Measurements from ENCODE around the gene SPRR2E. TPM values are rescaled to one million over a fixed set of nuclear protein-coding genes. Genes with fewer than 3 reads are reported as not detected.
"Not testable (repeated sequence)": the region's sequence is repeated elsewhere in the genome, so short reads cannot be mapped to it uniquely, and the experiment has no call there.

The SPRR2E gene
- total and polyA plus RNA-seq, 2 experiments from 2014 or later = not detected

- no peak for DNase-seq (ENCODE audit: low spot score)
- Histone ChIP-seq H3K79me2 (no peaks in the 10 kb centered on the region), H3K4me1 (ENCODE audit: insufficient read depth) (no peaks in the 10 kb centered on the region), H3K9me3 (ENCODE audit: low read depth) (no peaks in the 10 kb centered on the region), H3K9me2 (replicated peaks; ENCODE audit: insufficient read depth) (no peaks in the 10 kb centered on the region), H4K20me1 (ENCODE audit: insufficient read depth, poor library complexity, severe bottlenecking) (no peaks in the 10 kb centered on the region), H3K4me3 (no peak overlapping the region), H3K4me2 (no peak overlapping the region), H3K27ac (no peak overlapping the region), H3K36me3 (replicated peaks; ENCODE audit: insufficient read depth, low read depth) (no peaks in the 10 kb centered on the region), H3K27me3 (no peaks in the 10 kb centered on the region), H2AFZ (no peak overlapping the region)
- TF ChIP-seq CTCF (IDR thresholded peaks at IDR 0.05; ENCODE audit: poor library complexity) (no peak), EZH2 (IDR thresholded peaks at IDR 0.05; ENCODE audit: borderline replicate concordance) (no peak), EZH2phosphoT487 (IDR thresholded peaks at IDR 0.05; ENCODE audit: low read depth, severe bottlenecking, unreplicated experiment) (no peak)
- 64% methylated on average over 1 of the region's 1 CpG for WGBS (ENCODE audit: low lambda C conversion rate, missing lambda C conversion rate)
Measured at GRCh38 chr1:153133267-153133666, 38.9 kb upstream of the SPRR2E start.

- H3K4me3 ChIP-seq; H3K4me1 ChIP-seq (ENCODE audit: insufficient read depth); H3K27me3 ChIP-seq; H2AFZ ChIP-seq; DNase-seq (ENCODE audit: low spot score); H3K79me2 ChIP-seq; H3K36me3 ChIP-seq (replicated peaks; ENCODE audit: insufficient read depth, low read depth); H3K9me2 ChIP-seq (replicated peaks; ENCODE audit: insufficient read depth); H3K4me2 ChIP-seq; H3K9me3 ChIP-seq (ENCODE audit: low read depth); H4K20me1 ChIP-seq (ENCODE audit: insufficient read depth, poor library complexity, severe bottlenecking); H3K27ac ChIP-seq: not testable (repeated sequence)
- WGBS (ENCODE audit: low lambda C conversion rate, missing lambda C conversion rate) = 69% methylated on average over 4 of the region's 4 CpGs
Measured at GRCh38 chr1:153128688-153129087, 34.4 kb upstream of the SPRR2E start.

GRCh38 chr1:153127296-153127695 lies 33.0 kb upstream of the SPRR2E start:
- Histone ChIP-seq H3K4me3 (no peak overlapping the region), H3K27ac (no peak overlapping the region), H3K4me2 (no peak overlapping the region), H4K20me1 (ENCODE audit: insufficient read depth, poor library complexity, severe bottlenecking) (no peaks in the 10 kb centered on the region), H3K36me3 (replicated peaks; ENCODE audit: insufficient read depth, low read depth) (no peaks in the 10 kb centered on the region), H3K9me3 (ENCODE audit: low read depth) (no peaks in the 10 kb centered on the region), H3K9me2 (replicated peaks; ENCODE audit: insufficient read depth) (no peaks in the 10 kb centered on the region), H3K4me1 (ENCODE audit: insufficient read depth) (no peaks in the 10 kb centered on the region), H3K27me3 (no peaks in the 10 kb centered on the region), H2AFZ (no peak overlapping the region), H3K79me2 (no peaks in the 10 kb centered on the region)
- TF ChIP-seq CTCF (IDR thresholded peaks at IDR 0.05; ENCODE audit: poor library complexity) = no peak
- DNase-seq (ENCODE audit: low spot score) = no peak
- 52% methylated on average over 2 of the region's 2 CpGs for WGBS (ENCODE audit: low lambda C conversion rate, missing lambda C conversion rate)

- no peaks in the 10 kb centered on the region for H3K9me3 ChIP-seq (ENCODE audit: low read depth)
Measured at GRCh38 chr1:153125536-153125935, 31.2 kb upstream of the SPRR2E start.

GRCh38 chr1:153123793-153124192 lies 29.5 kb upstream of the SPRR2E start:
- H3K4me1 ChIP-seq (ENCODE audit: insufficient read depth); DNase-seq (ENCODE audit: low spot score); H2AFZ ChIP-seq; H3K36me3 ChIP-seq (replicated peaks; ENCODE audit: insufficient read depth, low read depth); H3K9me2 ChIP-seq (replicated peaks; ENCODE audit: insufficient read depth); H3K27ac ChIP-seq; H4K20me1 ChIP-seq (ENCODE audit: insufficient read depth, poor library complexity, severe bottlenecking); H3K4me3 ChIP-seq; H3K79me2 ChIP-seq; H3K4me2 ChIP-seq; H3K27me3 ChIP-seq; H3K9me3 ChIP-seq (ENCODE audit: low read depth): not testable (repeated sequence)
- WGBS (ENCODE audit: low lambda C conversion rate, missing lambda C conversion rate) = 75% methylated on average over 8 of the region's 8 CpGs

More at GRCh38 chr1:153125536-153125935, 31.2 kb upstream of the SPRR2E start:
- Histone ChIP-seq H3K27ac (no peak overlapping the region), H4K20me1 (ENCODE audit: insufficient read depth, poor library complexity, severe bottlenecking) (no peaks in the 10 kb centered on the region), H3K36me3 (replicated peaks; ENCODE audit: insufficient read depth, low read depth) (no peaks in the 10 kb centered on the region), H3K4me3 (no peak overlapping the region), H3K4me2 (no peak overlapping the region), H3K4me1 (ENCODE audit: insufficient read depth) (no peaks in the 10 kb centered on the region), H3K27me3 (no peaks in the 10 kb centered on the region), H3K79me2 (no peaks in the 10 kb centered on the region), H3K9me2 (replicated peaks; ENCODE audit: insufficient read depth) (no peaks in the 10 kb centered on the region), H2AFZ (no peak overlapping the region)
- no peak for DNase-seq (ENCODE audit: low spot score)
- 78% methylated on average over 1 of the region's 1 CpG for WGBS (ENCODE audit: low lambda C conversion rate, missing lambda C conversion rate)
- no peak for TF ChIP-seq EZH2phosphoT487 (IDR thresholded peaks at IDR 0.05; ENCODE audit: low read depth, severe bottlenecking, unreplicated experiment)
- no peak for TF ChIP-seq CTCF (IDR thresholded peaks at IDR 0.05; ENCODE audit: poor library complexity)
- no peak for TF ChIP-seq EZH2 (IDR thresholded peaks at IDR 0.05; ENCODE audit: borderline replicate concordance)
